GM19452 (cell line): ENCODE results near the gene HTR3D.
A peak's percentile ranks its signal among the peaks of the same experiment; 100 is the strongest.
"Not testable (repeated sequence)": the region's sequence is repeated elsewhere in the genome, so short reads cannot be mapped to it uniquely, and the experiment has no call there.

Experiments
- ATAC-seq: cut with Tn5 transposase; IDR thresholded peaks from one replicate; pipeline ENCODE4 v1.9.1; 2021; ENCODE audit not compliant: unreplicated experiment

HTR3D gene

GRCh38 chr3:184015381-184016019 lies 16.0 kb upstream of the HTR3D start:
- no peak for ATAC-seq

DNA sequence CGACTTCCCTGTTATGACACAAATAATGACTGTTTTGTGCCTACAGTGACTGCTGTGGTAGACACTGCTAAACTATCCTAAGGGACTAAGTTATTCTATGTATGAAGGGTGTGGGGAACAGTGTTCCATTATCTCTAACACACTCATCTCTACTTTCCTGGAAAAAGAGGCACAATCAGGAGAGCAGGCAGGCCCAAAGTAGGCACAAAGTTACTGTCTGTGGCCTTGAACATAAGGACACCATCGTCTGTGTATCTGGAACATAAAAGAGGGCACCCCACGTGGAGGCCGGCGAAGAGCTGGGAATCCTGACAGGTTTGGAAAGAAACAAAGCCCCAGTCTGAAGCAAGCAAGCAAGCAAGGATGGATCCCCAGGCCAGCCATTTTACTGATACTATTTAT lies 15.4 kb upstream of the HTR3D start:
- no peak for ATAC-seq

DNA sequence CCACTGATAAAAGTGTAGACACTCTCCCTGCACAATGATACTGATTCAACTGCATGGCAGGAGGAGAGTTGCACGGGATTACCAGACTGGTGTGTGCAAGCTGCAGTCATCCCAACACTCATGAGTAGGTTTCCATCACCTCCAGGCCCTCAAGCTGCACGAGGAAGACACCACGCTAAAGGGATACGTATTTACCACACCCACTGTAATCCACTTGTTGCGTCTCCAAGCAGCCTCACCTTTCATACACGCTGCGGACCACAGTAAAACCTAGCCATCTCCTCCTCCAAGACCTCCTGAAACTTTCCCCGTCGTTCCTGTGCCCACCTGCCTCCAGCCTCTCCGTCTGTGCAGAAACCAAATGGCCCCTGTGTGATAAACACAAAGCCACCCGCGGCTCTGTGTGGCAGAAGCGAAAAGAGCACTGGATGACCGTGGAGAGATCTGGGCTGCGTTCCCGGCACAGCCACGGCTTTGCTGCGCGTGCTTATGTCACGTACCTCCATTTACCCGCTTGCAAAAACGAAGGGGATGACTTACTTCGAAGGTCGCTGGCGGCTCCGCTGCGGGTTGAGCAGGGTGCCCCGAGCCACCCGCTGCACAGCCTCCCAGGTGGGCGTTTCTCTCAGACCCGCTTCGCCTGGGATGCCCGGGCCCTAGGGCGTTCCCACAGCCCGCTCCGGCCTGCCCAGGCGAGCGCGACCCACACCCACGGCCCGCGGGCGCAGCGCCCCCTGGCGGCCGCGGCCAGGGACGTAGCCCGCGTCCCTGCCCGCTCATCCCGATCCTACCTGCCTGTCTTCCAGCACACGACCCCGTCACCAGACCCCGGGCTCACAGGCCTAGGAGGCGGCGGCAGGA lies 14.5 kb upstream of the HTR3D start:
- peak; percentile 78 for ATAC-seq

GRCh38 chr3:184017672-184018423 lies 13.7 kb upstream of the HTR3D start, which contains the start of gene ABCC5:
ABCC5 (minus strand) TSS chr3:184017884; CDS start chr3:184014392, 3,492 bp downstream.
- peak; percentile 96 for ATAC-seq

DNA sequence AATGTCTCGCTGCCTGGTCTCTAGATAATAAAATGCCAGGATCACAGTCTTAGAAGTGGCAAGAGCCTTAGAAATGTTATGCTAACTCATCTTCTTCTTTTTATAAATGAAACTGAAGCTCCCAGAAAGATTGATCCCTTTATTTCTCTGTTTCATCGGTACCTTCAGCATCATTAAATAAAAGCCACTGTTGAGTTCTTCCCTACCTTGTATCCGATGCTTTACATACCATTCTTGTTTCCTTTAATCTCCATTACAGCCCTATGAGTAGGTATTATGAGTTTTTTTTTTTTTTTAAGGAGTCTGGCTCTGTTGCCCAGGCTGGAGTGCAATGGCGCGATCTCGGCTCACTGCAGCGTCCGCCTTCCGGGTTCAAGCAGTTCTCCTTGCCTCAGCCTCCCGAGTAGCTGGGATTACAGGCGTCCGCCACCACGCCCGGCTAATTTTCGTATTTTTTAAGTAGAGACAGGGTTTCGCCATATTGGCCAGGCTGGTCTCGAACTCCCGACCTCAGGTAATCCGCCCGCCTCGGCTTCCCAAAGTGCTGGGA lies 13.0 kb upstream of the HTR3D start:
- peak; percentile 4 for ATAC-seq

DNA sequence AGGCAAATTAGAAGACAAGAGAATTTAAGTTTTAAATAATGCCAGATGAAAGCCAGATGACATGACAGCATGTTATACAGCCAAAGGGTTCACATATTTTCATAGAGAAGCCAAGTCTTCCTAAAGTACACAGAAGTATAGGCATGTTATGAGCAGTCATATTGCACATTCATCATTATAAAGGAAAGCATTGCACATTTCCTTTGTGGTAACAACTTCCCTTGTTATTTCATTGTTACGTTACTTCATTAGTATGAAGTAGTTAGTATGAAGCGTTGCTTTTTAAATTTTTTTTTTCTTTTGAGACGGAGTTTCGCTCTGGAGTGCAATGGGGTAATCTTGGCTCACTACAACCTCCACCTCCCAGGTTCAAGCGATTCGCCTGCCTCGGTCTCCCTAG lies 9.2 kb upstream of the HTR3D start:
- no peak for ATAC-seq

GRCh38 chr3:184025256-184025655 lies 6.3 kb upstream of the HTR3D start:
- not testable (repeated sequence) for ATAC-seq

DNA sequence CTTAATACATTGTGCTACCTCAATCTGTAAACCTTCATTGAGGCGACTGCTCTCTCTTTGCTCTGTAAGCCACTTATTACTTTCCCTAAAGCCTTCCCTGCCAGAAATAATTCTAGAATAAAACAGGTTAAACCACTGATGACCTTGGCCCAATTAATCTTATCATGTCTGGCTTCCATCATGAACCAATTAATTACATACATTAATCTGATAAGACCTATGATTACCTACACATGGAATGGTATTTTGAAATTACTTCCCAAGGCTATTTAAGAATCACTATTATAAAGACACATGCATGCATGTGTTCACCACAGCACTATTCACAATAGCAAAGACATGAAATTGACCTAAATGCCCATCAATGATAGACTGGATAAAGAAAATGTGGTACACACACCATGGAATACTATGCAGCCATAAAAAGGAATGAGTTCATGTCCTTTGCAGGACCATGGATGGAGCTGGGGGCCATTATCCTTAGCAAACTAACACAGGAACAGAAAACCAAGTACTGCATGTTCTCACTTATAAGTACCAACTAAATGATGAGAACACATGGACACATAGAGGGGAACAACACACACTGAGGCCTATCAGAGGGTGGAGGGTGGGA lies 3.2 kb upstream of the HTR3D start:
- ATAC-seq, result not testable (repeated sequence)

- no peak for ATAC-seq
These were observed 2.1 kb upstream of the HTR3D start for GRCh38 chr3:184029443-184029842.

- no peak for ATAC-seq
These were observed 1.0 kb upstream of the HTR3D start for GRCh38 chr3:184030536-184030935.

- no peak for ATAC-seq
These were observed 6.3 kb downstream of the HTR3D start for GRCh38 chr3:184037816-184038215.

DNA sequence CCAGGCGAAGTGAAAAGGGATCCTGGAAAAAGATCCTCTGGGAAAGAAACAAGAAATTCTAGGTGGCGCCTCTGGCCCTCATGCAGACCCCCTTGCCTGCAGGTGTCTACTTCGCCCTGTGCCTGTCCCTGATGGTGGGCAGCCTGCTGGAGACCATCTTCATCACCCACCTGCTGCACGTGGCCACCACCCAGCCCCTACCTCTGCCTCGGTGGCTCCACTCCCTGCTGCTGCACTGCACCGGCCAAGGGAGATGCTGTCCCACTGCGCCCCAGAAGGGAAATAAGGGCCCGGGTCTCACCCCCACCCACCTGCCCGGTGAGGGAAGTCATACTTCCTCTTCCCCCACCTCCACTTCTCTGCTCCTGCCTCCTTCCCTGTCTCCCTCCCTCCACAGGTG lies 6.8 kb downstream of the HTR3D start:
- ATAC-seq, result not testable (repeated sequence)

- ATAC-seq, result no peak
These were observed 7.9 kb downstream of the HTR3D start for GRCh38 chr3:184039414-184039813.

DNA sequence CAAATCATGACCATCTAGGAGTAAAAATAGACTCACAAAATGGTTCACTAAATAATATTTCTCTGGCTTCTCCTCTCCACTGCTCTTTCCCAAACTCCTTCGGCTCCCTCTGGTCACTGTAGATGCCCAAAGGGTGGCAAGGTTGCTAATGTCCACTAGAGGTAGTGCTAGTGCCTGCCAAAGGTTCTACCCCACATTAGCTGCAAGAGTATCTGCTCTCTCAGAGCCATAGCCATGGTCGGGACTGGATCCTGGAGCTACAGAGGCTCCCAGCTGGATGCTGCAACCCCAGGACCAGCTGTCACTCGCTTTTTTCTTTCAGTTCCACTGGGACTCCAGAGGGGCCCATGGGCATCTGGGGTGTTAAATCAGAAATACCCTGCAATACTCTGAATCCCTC lies 8.5 kb downstream of the HTR3D start:
- no peak for ATAC-seq

DNA sequence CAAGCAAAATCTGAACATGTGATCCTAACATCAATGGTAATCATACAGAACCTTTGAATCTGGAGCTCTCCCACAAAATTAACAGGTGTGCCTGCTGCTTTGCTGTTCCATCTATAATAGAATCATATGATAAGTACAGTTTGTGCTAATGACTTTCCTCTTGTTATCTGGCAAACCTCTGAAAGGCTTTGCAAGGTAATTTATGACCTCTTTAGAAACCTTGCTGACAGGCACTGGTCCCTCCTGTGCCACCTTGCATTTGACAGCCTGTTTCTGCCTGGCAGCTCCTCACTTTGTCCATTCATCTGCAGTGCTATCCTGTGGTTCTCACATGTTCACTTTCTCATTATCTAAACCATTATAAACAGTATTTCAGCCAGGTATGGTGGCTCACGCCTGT lies 11.1 kb downstream of the HTR3D start:
- no peak for ATAC-seq

- ATAC-seq, result no peak
These were observed 14.5 kb downstream of the HTR3D start for GRCh38 chr3:184045995-184046394.

DNA sequence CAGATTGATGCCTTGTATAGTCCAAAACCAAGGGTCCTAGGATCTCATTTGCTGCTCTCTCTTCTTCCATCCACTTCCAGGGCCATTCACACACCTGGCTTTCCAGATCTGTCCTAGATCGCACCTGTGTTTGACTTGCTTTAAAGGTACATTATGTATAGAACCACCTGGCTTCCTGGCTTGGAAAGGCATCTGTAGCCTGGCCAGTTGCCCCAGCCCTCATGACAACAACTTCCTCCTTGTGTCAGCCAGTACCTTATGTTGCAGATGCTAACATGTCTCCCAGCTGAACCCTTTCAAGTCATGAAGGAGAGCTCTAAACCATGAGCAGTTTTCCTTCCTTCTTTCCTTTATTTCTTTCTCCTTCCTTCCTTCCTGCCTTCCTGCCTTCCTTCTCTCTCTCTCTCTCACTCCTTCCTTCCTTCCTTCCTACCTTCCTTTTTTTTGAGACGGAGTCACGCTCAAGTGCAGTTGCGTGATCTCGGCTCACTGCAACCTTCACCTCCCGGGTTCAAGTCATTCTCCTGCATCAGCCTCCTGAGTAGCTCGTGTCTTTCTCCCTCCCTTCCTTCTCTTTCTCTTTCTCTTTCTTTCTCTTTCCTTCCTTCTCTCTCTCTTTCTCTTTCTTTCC lies 18.8 kb downstream of the HTR3D start:
- ATAC-seq, result no peak

DNA sequence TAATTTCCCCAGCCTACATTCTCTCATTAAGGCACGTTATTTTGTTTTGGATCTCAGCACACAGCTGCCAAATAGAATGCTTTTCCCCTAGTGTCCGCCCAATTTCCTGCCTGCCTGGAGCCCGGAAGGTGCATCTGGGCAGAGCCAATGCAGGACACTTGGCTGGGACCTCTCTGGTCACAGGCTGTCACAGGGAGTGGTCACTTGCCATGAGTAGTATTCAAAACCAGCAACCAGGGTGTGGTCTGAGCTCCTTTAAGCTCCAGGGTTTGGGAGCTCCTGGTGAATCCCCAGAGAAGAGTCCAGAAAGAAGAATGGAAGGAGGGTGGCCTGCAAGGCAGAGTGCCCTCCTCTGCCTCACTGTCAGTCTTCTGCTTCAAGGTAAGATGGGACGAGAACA lies 21.2 kb downstream of the HTR3D start, which contains the start of gene HTR3C:
Gene HTR3C, plus strand, starts transcription at position 281 of the 400 bp plus-strand sequence. Its CDS starts 34 bp downstream, at position 315.
- no peak for ATAC-seq

DNA sequence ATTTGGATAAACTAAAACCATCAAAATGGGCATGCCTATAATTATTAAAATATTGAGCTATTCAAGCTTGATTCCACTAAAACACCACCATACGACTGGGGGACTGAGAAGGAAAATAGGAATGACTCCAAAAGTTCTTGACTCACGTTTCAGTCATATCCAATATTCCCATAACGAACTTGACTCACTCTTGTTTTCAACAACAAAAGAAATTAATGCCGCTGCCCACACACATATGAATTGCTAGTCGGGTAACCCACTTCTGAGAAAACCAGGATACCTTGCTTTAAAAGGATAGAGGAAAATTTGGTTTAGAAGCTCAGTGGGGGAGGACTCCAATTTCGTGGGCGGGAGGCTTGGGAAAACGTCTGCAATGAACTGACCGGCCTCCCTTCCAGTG lies 26.5 kb downstream of the HTR3D start:
- ATAC-seq, result no peak

- no peak for ATAC-seq
These were observed 27.9 kb downstream of the HTR3D start for GRCh38 chr3:184059424-184059823.
